Right atrium auricular region (tissue), 2 donors: ENCODE results near the gene PHLDB3. TPM values are rescaled to one million over a fixed set of nuclear protein-coding genes. Genes with fewer than 3 reads are reported as not detected.
A peak's percentile ranks its signal among the peaks of the same experiment; 100 is the strongest.

ENCODE experiments used
- DNase-seq: peaks from one replicate; pipeline ENCODE4 v3.0.0-alpha.2; 2019; ENCODE audit warnings: low spot score
- H3K27ac ChIP-seq, 2 donors: fragments of 200-600 bp; sonication (generic); 1 replicate in 1 of 2; 2 replicates in 1 of 2; pipeline ENCODE4 v1.5.1; 2016 to 2019
- H3K27me3 ChIP-seq, 2 donors: fragments of 200-600 bp; sonication (generic); one replicate each; pipeline versions ENCODE4 v1.5.1 to v1.6.0; 2017 to 2019
- H3K36me3 ChIP-seq: fragments of 200-600 bp; sonication (generic); one replicate; pipeline ENCODE4 v1.5.1; 2016
- H3K4me1 ChIP-seq, 2 donors: fragments of 200-600 bp; sonication (generic); one replicate each; pipeline versions ENCODE4 v1.5.1 to v1.6.0; 2017 to 2019
- H3K4me3 ChIP-seq, 2 donors: fragments of 200-600 bp; sonication (generic); 1 replicate in 1 of 2; 2 replicates in 1 of 2; pipeline ENCODE4 v1.5.1; 2017 to 2019; ENCODE audit warnings: mild to moderate bottlenecking in 1 of 2, moderate library complexity in 1 of 2
- H3K9me3 ChIP-seq, 2 donors: fragments of 200-600 bp; sonication (generic); one replicate each; pipeline ENCODE4 v1.5.1; 2019
- total RNA-seq, 2 donors: library from RNA; depleted of rRNA; stranded (reverse); fragments of >200 nt; gene quantifications; one replicate each; pipeline ENCODE4 v1.1.0, GENCODE V29; 2016
- TF ChIP-seq, protein P1 (sequence below), 2 donors: fragments of 200-600 bp; sonication (generic); IDR thresholded peaks; one replicate each; pipeline ENCODE4 v1.5.1; 2019; ENCODE audit warnings: antibody characterized with exemption in 2 of 2

The PHLDB3 gene
- 1 to 10 TPM; 3.6 to 7.7 TPM for total RNA-seq

DNA sequence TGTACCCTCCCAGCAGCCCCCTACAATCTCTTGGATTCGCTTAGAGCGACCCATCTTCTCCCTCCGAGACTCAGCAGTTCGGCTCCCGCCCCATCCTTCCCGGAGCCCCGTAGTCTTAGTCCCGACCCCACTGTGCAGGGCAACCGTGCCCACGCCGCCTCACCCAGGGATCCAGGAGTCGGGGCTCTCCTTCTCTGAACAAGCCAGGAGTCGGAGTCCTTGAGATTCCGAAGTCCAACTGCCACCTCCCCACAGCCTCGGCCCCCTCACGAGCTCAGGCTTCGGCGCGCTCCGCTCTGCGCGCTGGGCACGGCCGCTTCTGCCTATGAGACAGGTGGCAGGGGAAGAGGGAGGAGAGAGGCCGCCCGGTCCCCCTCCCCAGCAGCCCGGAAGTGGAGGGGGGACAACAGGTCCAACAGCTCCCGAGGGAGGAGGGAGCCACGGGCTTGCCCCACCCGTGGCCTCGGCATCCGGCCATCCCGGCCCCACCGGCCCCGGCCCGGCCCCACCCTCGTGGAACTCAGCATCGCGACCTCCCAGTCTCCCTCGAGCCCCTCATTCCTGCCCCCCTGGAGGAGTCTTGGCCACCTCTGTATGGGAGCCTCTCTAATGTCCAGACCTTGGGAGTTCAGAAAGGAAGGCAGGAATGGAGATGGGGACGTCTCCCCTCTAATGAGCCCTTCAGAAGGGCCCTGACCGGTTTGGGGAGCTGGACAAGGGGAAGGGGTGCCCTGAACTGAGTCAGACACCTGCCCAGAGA lies at the start of gene PHLDB3:
TSS of gene PHLDB3 (minus strand) at position 321 of the 760 bp plus-strand sequence. CDS start 628 bp downstream, outside the sequence.
- no peak for DNase-seq
- peaks cover under 1% of the 10 kb centered on the region for H3K36me3 ChIP-seq
- peaks cover 0 to 28% of the 10 kb centered on the region in 2 donors for H3K4me1 ChIP-seq
- H3K27ac ChIP-seq: peak within 1 kb of the TSS; percentile 84 to 91
- peak within 1 kb of the TSS; percentile 52 to 76 for H3K4me3 ChIP-seq
- H3K9me3 ChIP-seq: no peaks in the 10 kb centered on the region
- no peaks in the 10 kb centered on the region for H3K27me3 ChIP-seq
- TF ChIP-seq, protein P1, sequence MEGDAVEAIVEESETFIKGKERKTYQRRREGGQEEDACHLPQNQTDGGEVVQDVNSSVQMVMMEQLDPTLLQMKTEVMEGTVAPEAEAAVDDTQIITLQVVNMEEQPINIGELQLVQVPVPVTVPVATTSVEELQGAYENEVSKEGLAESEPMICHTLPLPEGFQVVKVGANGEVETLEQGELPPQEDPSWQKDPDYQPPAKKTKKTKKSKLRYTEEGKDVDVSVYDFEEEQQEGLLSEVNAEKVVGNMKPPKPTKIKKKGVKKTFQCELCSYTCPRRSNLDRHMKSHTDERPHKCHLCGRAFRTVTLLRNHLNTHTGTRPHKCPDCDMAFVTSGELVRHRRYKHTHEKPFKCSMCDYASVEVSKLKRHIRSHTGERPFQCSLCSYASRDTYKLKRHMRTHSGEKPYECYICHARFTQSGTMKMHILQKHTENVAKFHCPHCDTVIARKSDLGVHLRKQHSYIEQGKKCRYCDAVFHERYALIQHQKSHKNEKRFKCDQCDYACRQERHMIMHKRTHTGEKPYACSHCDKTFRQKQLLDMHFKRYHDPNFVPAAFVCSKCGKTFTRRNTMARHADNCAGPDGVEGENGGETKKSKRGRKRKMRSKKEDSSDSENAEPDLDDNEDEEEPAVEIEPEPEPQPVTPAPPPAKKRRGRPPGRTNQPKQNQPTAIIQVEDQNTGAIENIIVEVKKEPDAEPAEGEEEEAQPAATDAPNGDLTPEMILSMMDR (IDR thresholded peaks at IDR 0.05): no peak

DNA sequence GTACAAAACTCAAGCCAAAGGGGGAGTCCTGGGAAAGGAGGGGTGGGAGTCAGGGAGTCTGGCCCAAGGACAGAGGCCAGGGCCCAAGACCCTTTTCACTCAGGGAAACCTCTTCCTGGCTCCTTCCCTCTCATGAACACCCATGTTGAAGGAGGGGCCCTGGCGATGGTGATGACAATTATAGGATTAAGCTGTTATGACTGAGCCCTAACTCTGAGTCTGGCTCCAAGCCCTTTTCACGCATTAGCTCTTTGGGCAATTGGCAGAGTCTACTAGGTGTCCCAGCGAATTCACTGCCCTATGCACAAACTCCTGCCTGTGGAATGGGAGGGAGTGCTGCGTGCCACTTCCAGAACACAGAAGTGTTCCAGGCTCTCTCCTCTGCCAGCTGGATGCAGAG lies 49.1 kb upstream of the PHLDB3 start:
- H3K27me3 ChIP-seq: no peaks in the 10 kb centered on the region
- TF ChIP-seq, protein P1 (IDR thresholded peaks at IDR 0.05): no peak
- H3K9me3 ChIP-seq: no peaks in the 10 kb centered on the region
- H3K4me3 ChIP-seq: no peak overlapping the region
- no peaks in the 10 kb centered on the region for H3K4me1 ChIP-seq
- no peak for DNase-seq
- H3K36me3 ChIP-seq: peaks cover 35% of the 10 kb centered on the region
- H3K27ac ChIP-seq: no peak overlapping the region

DNA sequence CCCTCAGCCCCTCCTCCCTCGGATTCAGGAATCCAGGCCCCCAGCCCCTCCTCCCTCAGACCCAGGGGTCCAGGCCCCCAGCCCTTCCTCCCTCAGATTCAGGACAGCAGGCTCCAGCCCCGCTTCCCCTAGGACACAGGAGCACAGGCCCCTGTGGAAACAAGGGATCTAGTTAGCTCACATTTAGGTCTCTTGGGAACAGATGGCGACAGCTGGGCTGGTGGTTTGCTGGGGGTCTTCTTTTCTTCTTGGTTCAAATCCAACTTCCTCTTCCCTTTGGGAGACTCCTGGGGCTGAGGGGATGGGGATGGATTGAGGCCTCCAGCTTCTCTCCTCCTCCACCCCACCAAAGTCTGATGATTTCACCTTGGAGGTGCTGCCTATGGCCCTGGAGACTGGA lies 48.1 kb upstream of the PHLDB3 start:
- Histone ChIP-seq H3K4me1 (no peaks in the 10 kb centered on the region), H3K27me3 (no peaks in the 10 kb centered on the region), H3K4me3 (no peak overlapping the region), H3K27ac (no peak overlapping the region), H3K9me3 (no peaks in the 10 kb centered on the region), H3K36me3 (peaks cover 28% of the 10 kb centered on the region)
- DNase-seq: no peak
- TF ChIP-seq, protein P1 (IDR thresholded peaks at IDR 0.05): no peak

DNA sequence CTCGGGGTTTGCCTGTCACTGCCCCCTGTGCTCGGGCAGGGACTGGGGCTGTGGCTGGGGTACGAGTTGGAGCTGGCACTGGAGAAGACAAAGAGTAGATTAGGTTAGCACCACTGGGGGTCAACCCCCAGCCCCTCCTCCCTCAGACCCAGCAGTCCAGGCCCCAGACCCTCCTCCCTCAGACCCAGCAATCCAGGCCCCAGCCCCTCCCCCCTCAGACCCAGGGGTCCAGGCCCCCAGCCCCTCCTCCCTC lies 47.6 kb upstream of the PHLDB3 start:
- TF ChIP-seq, protein P1 (IDR thresholded peaks at IDR 0.05): no peak
- Histone ChIP-seq H3K9me3 (no peaks in the 10 kb centered on the region), H3K27me3 (no peaks in the 10 kb centered on the region), H3K27ac (no peak overlapping the region), H3K4me1 (no peaks in the 10 kb centered on the region), H3K4me3 (no peak overlapping the region), H3K36me3 (peaks cover 28% of the 10 kb centered on the region)
- DNase-seq: no peak

DNA sequence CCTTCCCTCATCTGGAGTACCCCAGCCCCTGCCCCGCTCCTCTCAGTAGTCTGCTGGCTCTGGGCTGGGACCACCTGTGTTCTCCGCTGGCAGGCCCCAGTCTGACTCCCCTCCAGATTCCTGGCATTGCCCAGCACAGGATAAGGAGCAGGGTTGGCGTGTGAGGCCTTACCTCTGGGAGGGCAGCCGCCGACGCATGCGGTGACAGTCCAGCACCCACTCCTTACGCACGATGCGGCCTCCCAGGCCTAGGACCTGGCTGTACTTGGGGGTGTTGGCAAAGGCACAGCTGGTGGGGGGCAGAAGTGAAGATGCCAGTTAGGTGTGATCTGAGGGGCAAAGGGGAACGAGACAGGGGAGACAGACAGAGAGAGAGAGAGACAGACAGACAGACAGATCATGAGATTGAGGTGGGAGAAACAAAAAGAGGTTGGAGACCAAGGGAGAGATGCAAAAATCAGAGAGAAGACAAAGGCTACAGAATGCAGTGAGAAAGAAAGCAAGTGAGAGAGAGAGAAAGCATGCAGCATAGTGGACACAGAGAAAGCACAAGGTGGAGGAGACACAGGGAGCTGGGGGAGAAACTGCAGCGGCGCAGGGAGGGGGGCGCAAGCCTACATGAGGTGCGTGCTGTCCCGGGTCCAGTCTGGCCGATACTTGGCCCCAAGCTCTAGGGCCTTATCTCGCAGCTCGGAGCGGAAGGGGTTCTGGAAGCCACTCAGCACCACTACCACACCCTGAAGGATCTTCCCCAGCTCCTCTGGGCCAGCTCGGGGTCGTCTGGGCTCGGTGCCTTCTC lies 47.1 kb upstream of the PHLDB3 start:
- no peak for DNase-seq

More for the DNA sequence above, 47.1 kb upstream of the PHLDB3 start:
- Histone ChIP-seq H3K27ac (no peak overlapping the region), H3K4me1 (no peaks in the 10 kb centered on the region), H3K9me3 (no peaks in the 10 kb centered on the region), H3K36me3 (peaks cover 28% of the 10 kb centered on the region), H3K27me3 (no peaks in the 10 kb centered on the region), H3K4me3 (no peak overlapping the region)
- TF ChIP-seq, protein P1 (IDR thresholded peaks at IDR 0.05): no peak
